Measurements from ENCODE around the gene TCF21.

Gene TCF21

GRCh38 chr6:133899556-133899955 is 10.6 kb downstream of the TCF21 start:
- H3K27ac Mint-ChIP-seq: no peak overlapping the region
- TF ChIP-seq, protein P1, sequence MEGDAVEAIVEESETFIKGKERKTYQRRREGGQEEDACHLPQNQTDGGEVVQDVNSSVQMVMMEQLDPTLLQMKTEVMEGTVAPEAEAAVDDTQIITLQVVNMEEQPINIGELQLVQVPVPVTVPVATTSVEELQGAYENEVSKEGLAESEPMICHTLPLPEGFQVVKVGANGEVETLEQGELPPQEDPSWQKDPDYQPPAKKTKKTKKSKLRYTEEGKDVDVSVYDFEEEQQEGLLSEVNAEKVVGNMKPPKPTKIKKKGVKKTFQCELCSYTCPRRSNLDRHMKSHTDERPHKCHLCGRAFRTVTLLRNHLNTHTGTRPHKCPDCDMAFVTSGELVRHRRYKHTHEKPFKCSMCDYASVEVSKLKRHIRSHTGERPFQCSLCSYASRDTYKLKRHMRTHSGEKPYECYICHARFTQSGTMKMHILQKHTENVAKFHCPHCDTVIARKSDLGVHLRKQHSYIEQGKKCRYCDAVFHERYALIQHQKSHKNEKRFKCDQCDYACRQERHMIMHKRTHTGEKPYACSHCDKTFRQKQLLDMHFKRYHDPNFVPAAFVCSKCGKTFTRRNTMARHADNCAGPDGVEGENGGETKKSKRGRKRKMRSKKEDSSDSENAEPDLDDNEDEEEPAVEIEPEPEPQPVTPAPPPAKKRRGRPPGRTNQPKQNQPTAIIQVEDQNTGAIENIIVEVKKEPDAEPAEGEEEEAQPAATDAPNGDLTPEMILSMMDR (IDR thresholded peaks at IDR 0.05; ENCODE audit: unreplicated experiment in 3 of 3): no peak
- H3K36me3 Mint-ChIP-seq (ENCODE audit: low read depth): peaks cover 10% of the 10 kb centered on the region
- H3K4me1 Mint-ChIP-seq: peaks cover 23% of the 10 kb centered on the region
- no peaks in the 10 kb centered on the region for H3K9me3 Mint-ChIP-seq
- no peak overlapping the region for H3K4me3 Mint-ChIP-seq
- peaks cover 60% of the 10 kb centered on the region for H3K27me3 Mint-ChIP-seq (ENCODE audit: low read depth)

DNA sequence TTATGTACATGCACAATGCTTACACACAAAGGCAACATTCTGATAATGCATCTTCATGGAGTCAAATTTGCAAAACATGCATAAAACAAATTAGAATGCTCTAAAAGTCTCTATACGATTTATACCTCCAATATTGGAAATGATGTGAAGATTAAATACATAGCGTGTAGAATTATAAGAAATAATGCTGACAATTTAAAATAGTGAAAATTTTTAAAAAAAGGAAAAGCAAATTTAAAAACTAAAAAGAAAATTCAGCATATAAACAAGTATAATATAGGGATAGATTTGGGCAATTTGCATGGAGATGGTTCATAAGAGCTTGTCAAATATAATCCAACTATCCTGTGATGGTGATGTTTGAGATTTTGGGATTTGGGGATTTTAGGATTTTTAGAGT is 14.9 kb downstream of the TCF21 start:
- Mint-ChIP-seq H3K9me3 (no peaks in the 10 kb centered on the region), H3K4me1 (peaks cover 4% of the 10 kb centered on the region), H3K27ac (no peak overlapping the region), H3K27me3 (ENCODE audit: low read depth) (peaks cover 17% of the 10 kb centered on the region), H3K36me3 (ENCODE audit: low read depth) (no peaks in the 10 kb centered on the region), H3K4me3 (no peak overlapping the region)
- TF ChIP-seq, protein P1 (IDR thresholded peaks at IDR 0.05; ENCODE audit: unreplicated experiment in 3 of 3): no peak

DNA sequence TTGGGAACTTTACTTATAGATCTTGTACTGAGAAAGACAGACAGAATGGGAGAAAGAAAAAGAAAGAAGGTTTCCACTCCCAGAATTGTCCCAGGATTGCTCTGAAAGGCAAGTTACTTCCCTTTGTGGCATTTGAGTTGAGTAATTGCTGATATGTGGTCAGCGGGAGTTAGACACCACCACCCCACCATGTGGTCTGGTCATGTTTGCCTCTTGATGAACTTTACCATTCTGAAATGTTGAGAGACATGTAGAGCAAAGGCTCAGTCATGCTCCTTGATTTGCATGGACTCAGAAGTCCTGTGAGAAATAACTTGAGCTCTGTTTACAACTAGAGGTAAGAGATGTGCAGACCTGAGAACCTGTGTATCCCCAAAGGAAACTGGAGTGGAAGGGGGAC is 17.1 kb downstream of the TCF21 start:
- H3K4me3 Mint-ChIP-seq: no peak overlapping the region
- H3K27ac Mint-ChIP-seq: peak overlapping the region; percentile 12 to 76 (median 28)
- TF ChIP-seq, protein P1 (IDR thresholded peaks at IDR 0.05; ENCODE audit: unreplicated experiment in 3 of 3): no peak

GRCh38 chr6:133916650-133917151 is 27.8 kb downstream of the TCF21 start:
- Mint-ChIP-seq H3K27me3 (ENCODE audit: low read depth) (no peaks in the 10 kb centered on the region), H3K36me3 (ENCODE audit: low read depth) (no peaks in the 10 kb centered on the region), H3K4me3 (no peak overlapping the region), H3K27ac (peak overlapping the region; percentile 54 to 82 (median 65)), H3K9me3 (peaks cover 14% of the 10 kb centered on the region), H3K4me1 (peaks cover 6% of the 10 kb centered on the region)
- TF ChIP-seq, protein P1 (IDR thresholded peaks at IDR 0.05; ENCODE audit: unreplicated experiment in 3 of 3): peak; percentile 88 to 96 (median 96)

More for the DNA sequence above, 17.1 kb downstream of the TCF21 start:
- Mint-ChIP-seq H3K27me3 (ENCODE audit: low read depth) (peaks cover 7% of the 10 kb centered on the region), H3K4me1 (peaks cover 4% of the 10 kb centered on the region), H3K36me3 (ENCODE audit: low read depth) (peaks cover 4% of the 10 kb centered on the region), H3K9me3 (peaks cover 8% of the 10 kb centered on the region)

- no peaks in the 10 kb centered on the region for H3K36me3 Mint-ChIP-seq (ENCODE audit: low read depth)
- peaks cover 10% of the 10 kb centered on the region for H3K9me3 Mint-ChIP-seq
- TF ChIP-seq, protein P1 (IDR thresholded peaks at IDR 0.05; ENCODE audit: unreplicated experiment in 3 of 3): no peak
- H3K4me1 Mint-ChIP-seq: peaks cover 6% of the 10 kb centered on the region
- H3K27ac Mint-ChIP-seq: peak overlapping the region in 2 of 3 experiments; percentile 4 to 40
- H3K4me3 Mint-ChIP-seq: no peak overlapping the region
- no peaks in the 10 kb centered on the region for H3K27me3 Mint-ChIP-seq (ENCODE audit: low read depth)
These were observed 28.9 kb downstream of the TCF21 start for GRCh38 chr6:133917781-133918180.

GRCh38 chr6:133918208-133918930 is 29.5 kb downstream of the TCF21 start:
- Mint-ChIP-seq H3K4me3 (no peak overlapping the region), H3K9me3 (peaks cover 5% of the 10 kb centered on the region), H3K4me1 (peaks cover 6% of the 10 kb centered on the region), H3K27me3 (ENCODE audit: low read depth) (no peaks in the 10 kb centered on the region), H3K36me3 (ENCODE audit: low read depth) (no peaks in the 10 kb centered on the region), H3K27ac (peak overlapping the region; percentile 4 to 34 (median 32))
- TF ChIP-seq, protein P1 (IDR thresholded peaks at IDR 0.05; ENCODE audit: unreplicated experiment in 3 of 3): no peak

Measured in nephron (organoid).